Neural progenitor cell (in vitro differentiated cells): ENCODE results near the gene PLGLB2.
"Not testable (repeated sequence)": the region's sequence is repeated elsewhere in the genome, so short reads cannot be mapped to it uniquely, and the experiment has no call there.

ENCODE experiments used
- CTCF ChIP-seq: fragments of 200-600 bp; sonication (generic); IDR thresholded peaks from 2 replicates; pipeline ENCODE4 v1.5.1; 2017; ENCODE audit warnings: antibody characterized with exemption, mild to moderate bottlenecking
- EZH2 ChIP-seq: fragments of 200-600 bp; sonication (generic); IDR thresholded peaks from 2 replicates; pipeline ENCODE4 v1.6.1; 2017; ENCODE audit warnings: antibody characterized with exemption, mild to moderate bottlenecking, moderate library complexity

DNA sequence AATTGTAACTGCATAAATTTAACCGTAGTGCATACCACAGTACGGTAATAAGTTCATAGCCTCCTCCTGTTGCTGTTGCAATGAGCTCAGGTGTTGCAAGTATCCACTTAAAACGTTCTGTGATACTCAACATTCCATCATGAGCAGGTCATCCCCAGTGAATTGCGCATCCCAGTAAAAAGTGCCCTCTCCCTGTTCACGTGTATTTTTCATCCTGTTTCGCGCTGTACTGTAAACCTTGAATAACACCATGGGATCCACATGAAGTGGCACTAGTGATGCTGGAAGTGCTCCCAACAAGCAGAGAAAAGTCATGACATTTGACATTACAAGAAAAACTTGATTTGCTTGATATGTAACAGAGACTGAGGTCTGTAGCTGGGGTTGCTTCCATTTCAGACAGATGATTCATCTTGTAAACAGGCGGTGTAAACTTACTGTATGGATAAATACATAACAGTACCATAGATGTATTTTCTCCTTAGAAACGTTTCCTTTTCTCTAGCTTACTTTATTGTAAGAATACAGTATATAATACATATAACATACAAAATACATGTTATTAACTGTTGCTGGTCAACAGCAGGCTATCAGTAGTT lies 2.4 kb upstream of the PLGLB2 start:
- TF ChIP-seq CTCF, EZH2: not testable (repeated sequence)
